HTERT RPE-1 (cell line): ENCODE data around the gene PRRC2B.
"Not testable (repeated sequence)": the region's sequence is repeated elsewhere in the genome, so short reads cannot be mapped to it uniquely, and the experiment has no call there.

Experiments
- in situ Hi-C: fragments of 300-500 bp; cut with MboI; formaldehyde crosslinking; loops from 4 replicates; pipeline ENCODE4 v1.14.3; 2020; ENCODE audit warnings: low sequenced_read_pairs

PRRC2B gene

GRCh38 chr9:131468031-131468430 lies 74.1 kb downstream of the PRRC2B start:
- in situ Hi-C loops: no loop called here

GRCh38 chr9:131469356-131469755 lies 75.5 kb downstream of the PRRC2B start:
- in situ Hi-C loops: no loop called here

GRCh38 chr9:131469951-131470350 lies 76.1 kb downstream of the PRRC2B start:
- in situ Hi-C loops: no loop called here

- in situ Hi-C loops: no loop called here
Observed at GRCh38 chr9:131470581-131470991, 76.7 kb downstream of the PRRC2B start.

DNA sequence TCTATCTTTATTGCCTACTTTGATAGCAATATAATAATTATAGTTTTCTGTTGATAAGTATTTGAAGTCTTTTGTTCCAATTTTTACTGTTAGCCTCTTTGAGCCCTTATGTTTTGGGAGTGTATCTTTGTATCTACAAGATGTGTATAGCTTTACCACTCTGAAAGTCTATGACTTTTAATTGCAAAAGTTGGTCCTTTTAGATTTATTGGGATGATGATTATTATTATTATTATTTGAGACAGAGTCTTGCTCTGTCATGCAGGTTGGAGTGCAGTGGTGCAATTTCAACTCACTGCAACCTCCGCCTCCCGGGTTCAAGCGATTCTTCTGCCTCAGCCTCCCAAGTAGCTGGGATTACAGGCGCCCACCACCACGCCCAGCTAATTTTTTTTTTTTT lies 78.2 kb downstream of the PRRC2B start:
- in situ Hi-C loops: not testable (repeated sequence)

- in situ Hi-C loops: no loop called here
Observed at GRCh38 chr9:131473198-131473885, 79.5 kb downstream of the PRRC2B start.

DNA sequence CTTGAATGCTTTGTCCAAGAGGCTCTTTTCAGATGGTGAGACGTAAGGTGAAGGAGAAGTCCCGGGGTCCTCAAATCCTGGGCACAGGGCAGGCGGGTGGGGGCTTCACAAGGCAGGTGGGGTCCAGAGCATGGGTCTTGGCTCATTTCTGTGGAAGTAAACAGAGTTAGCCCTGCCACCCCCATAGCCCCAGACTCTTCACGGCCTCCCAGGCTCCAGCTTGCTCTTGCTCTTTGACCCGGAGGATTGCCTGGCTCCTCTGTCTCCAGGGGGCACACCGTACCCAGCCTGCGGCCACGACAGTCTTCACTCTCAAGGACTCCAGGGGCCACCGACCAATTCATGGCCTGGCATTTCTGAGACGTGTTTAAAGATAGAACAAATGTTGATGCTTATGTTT lies 80.0 kb downstream of the PRRC2B start:
- in situ Hi-C loops: no loop called here

- in situ Hi-C loops: no loop called here
Observed at GRCh38 chr9:131474711-131475110, 80.8 kb downstream of the PRRC2B start.

DNA sequence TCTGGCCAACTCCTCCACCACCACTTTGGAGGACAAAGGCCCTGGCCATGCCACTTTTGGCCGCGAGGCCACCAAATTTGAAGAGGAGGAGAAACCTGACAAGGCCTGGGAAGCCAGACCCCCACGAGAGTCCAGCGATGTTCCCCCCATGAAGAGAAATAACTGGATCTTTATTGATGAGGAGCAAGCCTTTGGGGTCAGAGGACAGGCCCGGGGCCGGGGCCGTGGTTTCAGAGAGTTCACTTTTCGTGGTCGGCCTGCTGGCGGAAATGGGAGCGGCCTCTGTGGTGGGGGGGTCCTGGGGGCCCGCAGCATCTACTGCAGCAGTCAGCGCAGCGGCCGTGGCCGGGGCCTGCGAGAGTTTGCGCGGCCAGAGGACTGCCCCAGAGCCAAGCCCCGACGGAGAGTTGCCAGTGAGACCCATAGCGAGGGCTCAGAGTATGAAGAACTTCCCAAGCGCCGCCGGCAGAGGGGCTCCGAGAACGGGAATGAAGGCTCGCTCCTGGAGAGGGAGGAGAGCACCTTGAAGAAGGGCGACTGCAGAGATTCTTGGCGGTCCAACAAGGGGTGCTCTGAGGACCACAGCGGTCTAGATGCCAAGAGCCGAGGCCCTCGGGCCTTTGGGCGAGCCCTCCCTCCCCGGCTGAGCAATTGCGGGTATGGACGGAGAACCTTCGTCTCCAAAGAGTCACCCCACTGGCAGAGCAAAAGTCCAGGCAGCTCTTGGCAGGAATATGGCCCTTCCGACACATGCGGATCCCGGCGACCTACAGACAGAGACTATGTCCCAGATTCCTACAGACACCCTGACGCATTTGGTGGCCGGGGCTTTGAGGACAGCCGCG lies 81.4 kb downstream of the PRRC2B start:
- in situ Hi-C loops: no loop called here

DNA sequence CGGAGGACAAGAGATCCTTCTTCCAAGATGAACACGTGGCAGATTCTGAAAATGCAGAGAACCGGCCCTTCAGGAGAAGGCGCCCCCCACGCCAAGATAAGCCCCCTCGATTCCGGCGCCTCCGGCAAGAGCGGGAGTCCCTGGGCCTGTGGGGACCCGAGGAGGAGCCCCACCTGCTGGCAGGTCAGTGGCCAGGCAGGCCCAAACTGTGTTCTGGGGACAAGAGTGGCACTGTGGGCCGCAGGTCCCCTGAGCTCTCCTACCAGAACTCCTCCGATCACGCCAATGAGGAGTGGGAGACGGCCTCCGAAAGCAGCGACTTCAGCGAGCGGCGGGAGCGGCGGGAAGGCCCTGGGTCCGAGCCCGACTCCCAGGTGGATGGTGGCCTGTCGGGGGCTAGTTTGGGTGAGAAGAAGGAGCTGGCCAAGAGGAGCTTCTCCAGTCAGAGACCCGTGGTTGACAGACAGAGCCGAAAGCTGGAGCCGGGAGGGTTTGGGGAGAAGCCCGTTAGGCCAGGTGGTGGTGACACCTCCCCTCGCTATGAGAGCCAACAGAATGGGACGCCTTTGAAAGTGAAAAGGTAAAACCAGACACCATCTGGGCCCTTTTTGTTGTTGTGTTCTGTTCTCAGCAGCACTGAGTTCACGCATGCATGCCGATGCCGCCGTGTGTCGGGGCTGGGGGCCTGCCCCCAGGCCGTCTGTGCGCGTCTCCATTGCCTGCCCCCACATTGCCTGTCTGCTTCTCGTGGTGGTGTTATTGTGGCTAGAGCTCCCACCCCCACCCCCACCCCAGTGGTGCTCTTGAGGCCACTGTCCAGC lies 82.3 kb downstream of the PRRC2B start:
- in situ Hi-C loops: no loop called here

DNA sequence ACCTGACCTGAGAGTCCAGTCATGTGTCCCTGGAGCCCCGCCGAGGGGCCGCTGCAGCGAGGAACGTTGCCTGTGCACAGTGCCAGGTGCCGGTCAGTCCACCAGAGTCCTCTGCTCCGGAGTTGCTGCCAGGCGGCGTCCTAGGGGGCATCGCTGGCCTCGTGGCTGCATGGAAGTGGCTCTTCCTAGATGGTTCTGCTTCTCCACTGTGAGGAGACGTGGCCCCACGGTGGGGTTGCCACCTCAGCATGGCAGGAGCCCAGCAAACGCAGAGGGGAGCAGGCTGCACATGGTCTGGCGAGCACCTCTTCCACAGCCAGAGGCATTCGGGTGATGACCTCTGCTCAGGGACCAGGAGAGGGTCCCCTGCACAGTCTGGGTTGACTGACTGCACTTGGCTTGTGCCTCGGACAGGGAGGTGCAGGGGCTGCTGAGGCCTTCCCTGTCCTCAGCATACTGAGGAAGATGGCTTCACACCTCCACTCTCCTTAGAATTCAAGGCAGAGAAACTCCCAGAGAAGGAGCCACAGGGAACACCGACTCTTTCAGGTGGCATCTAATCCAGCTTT lies 83.0 kb downstream of the PRRC2B start:
- in situ Hi-C loops: no loop called here

DNA sequence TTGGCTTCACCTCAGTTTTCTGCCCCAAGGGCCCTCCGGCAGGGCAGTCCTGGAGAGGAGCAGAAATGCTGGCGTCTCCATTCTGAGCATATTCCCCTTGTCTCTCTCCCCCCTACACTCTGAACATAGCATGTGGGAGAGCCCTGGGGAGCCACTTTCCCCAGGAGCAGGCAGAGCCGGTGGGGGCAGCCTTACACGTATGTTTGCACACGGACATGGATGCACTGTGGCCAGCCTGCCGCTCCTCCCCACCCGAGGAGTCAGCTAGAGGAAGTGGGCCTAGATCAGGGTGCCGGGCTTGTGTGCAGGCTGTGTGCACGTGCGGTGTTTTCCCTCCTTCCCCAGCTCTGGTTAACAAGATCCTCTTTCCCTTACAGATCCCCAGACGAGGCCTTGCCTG lies 83.5 kb downstream of the PRRC2B start:
- in situ Hi-C loops: no loop called here

DNA sequence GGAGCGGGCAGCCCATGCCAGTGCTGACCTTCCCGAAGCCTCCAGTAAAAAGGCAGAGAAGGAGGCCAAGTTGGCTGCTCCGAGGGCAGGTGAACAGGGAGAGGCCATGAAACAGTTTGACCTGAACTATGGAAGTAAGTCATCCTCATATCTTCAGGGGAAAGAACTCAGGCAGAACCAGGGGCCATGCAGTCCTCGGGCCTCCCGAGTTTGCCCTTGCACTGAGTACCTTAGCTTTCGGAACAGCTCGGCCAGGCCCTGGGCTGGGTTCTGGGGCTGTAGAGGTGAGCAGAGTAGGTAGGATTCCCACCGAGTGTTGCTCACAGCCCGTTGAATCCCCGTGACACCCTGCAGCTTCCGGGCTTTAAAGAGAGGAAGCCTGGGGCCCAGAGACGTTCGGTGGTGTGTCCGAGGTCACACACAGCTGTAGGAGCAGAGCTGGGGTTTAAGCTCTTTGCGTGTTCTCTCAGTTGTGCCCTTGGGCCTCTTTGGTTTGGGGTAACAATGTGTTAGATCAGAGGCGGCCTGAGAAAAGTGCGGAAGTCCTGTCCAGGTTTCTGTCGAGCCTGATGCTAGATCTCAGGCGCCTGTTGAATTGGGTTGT lies 84.0 kb downstream of the PRRC2B start:
- in situ Hi-C loops: no loop called here

- in situ Hi-C loops: no loop called here
Observed at GRCh38 chr9:131478421-131478868, 84.6 kb downstream of the PRRC2B start.

- in situ Hi-C loops: no loop called here
Observed at GRCh38 chr9:131478911-131479310, 85.0 kb downstream of the PRRC2B start.

DNA sequence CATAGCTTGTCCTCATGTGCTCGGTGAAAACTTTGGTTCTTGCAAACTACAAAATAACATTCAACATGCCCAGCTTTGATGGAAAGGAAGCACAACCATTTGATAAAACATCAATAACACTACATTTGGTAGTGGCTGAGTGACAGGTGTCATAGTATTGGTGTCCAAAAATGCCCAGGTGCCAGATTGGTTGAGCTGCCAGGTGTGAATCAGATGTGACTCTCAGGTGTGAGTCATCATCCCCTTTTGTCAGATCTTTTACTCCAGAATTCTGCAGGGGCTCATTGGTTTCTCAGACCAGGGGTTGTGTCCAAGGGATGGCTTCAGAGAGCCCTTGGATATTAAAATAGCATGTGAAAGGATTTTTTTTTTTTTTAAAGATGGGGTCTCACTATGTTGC lies 86.4 kb downstream of the PRRC2B start:
- in situ Hi-C loops: no loop called here

DNA sequence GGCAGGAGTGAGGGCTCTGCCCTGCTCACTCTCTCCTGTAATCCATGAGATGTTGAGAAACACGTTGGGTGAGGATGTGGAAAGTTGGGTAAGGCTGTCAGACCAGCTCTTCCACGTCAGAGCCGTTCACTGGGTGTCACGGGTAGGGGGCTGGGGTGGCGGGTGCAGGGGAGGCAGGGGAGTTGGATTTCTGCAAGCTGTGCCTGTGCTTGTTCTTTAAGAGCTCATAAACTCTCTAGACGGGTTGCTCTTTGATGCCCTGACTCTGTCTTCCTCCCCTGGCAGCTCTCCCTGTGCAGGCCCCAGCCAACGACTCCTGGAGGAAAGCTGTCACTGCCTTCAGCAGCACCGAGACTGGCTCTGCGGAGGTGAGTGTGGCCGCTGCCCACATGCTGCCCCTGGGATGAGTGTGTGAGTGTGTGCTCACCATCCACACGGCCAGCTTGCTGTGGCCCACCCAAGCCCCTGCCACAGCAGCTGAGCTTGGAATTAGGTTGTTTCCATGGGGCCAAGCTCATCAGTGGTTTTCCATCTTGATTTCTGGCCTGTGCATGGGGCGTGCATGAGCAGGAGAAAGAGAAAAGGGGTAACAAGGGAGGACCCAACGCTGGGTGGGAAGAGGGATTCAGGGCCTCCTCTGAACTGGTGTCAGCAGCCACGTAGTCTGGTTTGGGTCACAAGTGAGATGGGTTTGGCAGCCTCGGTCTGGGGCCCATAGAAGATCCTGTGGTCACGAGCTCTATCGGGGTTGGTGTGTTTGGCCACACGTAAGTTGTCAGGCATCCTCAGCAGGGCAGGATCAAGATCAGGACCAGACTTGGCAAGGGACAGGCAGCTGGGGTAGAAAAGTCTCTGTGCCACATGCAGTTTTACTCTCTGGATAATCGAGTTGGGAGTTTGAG lies 87.8 kb downstream of the PRRC2B start:
- in situ Hi-C loops: no loop called here

DNA sequence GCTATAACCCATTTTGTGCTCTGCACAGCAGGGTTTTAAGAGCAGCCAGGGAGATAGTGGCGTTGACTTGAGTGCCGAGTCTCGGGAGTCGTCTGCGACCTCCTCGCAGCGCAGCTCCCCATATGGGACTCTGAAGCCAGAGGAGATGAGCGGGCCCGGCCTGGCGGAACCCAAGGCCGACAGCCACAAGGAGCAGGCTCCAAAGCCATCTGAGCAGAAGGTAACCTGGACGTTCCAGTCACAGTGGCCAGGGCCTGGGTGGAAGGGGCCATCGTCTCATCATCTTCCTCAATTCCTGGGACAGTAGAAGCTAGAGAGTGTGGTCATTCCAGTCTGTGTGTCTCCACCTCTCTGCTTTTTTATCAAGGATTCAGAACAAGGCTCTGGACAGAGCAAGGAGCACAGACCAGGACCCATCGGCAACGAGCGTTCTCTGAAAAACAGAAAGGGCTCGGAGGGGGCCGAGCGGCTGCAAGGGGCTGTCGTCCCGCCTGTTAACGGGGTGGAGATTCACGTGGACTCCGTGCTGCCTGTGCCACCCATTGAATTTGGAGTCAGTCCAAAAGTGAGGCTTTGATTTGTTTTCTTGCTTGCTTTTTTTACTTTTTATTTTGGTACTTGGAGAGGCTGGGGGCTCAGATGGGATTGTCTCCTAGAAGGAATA lies 88.6 kb downstream of the PRRC2B start:
- in situ Hi-C loops: no loop called here
